Stimulated activated CD8-positive, alpha-beta memory T cell treated with anti-CD3 and anti-CD28 coated beads, Interleukin-15, amount 100 ng/mL, for 1 hour (primary cell): ENCODE data around the gene CFL2.

Source experiments
- DNase-seq: peaks from one replicate; pipeline ENCODE4 v3.0.0-alpha.2; 2020; ENCODE audit warnings: low read depth

CFL2 gene

DNA sequence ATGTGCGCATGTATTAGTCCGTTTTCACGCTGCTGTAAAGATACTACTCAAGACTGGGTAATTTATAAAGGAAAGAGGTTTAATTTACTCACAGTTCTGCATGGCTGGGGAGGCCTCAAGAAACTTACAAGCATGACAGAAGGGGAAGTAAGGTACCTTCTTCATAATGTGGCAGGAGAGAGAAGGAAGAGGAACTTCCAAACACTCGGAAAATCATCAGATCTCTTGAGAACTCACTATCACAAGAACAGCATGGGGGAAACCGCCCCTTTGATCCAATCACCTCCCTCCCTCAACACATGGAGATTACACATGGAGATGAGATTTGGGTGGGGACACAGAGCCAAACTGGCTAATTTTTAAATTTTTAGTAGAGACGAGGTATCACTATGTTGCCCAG is 42.7 kb downstream of the CFL2 start:
- DNase-seq: no peak

DNA sequence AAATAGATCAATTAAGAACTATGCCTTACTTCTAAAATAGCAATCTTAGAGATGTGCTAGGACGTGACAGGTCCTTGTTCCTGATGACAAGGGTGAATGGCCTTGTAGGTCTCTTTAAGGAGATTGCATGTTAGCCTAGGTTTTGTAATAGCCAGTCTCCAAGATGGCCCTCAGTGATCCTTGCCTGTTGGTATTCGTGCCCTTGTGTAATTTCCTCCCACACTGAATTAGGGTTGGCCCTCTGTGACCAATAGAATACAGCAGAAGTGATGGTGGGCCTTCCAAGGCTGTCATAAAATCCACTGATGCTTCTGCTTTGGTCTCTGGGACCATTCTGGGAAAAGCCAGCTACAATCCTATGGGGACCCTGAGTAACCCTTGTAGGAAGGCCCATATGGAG is 46.3 kb downstream of the CFL2 start:
- no peak for DNase-seq

DNA sequence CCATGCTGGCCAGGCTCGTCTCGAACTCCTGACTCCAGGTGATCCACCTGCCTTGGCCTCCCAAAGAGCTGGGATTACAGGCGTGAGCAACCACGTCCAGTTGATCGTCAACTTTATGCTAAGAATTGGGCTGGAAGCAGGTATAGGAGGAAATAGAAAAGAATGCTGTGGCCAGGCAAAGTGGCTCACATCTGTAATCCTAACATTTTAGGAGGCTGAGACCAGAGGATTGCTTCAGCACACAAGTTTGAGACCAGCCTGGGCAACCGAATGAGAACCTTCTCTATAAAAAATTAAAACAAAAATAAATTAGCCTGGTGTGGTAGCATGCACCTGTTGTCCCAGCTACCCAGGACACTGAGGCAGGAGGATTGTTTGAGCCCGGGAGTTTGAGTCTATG is 47.4 kb downstream of the CFL2 start:
- no peak for DNase-seq

DNA sequence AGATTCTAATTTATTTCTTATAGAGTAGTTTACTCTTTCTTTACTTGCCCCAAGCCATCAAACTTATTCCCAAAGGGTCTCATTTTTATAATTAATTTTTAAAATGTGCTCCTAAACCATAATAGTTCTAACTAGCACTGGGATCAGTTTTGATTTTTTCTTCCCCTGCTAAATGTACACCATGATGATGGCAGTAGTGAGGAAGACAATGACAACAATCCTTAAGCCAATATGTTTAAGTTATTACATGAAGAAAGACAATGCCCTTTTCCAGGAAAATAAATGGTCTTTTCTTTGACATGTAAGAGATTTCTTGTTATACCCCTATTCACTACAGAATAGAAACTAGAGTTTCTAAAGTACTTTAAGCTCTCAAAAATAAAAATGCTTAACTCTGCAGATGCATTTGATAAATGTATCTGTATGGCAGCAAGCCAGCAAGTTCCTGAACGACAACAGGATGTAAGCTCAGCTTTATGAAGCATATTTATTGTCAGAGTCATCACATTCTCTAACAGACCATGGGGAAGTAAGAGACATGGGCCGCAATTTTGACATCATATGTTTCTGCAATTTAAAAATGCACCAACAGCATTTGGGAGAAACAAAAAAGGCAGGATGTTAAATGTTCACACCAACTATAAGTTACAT is 48.5 kb downstream of the CFL2 start:
- no peak for DNase-seq

DNA sequence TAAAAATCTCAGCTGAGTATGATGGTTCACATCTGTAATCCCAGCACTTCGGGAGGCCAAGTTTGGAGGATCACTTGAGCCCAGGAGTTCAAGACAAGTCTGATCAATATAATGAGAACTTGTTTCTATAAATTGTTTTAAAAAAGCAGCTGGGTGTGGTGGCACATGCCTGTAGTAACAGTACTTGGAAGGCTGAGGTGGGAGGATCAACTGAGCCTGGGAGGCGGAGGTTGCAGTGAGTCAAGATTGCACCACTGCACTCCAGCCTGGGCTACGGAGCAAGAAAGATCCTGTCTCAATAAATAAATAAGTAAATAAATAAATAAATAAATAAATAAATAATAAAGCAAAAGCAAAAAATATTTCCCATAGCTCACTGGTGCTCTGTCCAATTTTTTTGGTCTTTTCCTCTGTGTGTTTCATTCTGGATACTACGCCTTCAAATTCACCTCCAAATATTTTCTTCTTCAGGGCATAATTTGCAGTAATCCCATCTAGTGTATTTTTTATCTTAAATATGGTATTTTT is 51.8 kb downstream of the CFL2 start:
- no peak for DNase-seq

DNA sequence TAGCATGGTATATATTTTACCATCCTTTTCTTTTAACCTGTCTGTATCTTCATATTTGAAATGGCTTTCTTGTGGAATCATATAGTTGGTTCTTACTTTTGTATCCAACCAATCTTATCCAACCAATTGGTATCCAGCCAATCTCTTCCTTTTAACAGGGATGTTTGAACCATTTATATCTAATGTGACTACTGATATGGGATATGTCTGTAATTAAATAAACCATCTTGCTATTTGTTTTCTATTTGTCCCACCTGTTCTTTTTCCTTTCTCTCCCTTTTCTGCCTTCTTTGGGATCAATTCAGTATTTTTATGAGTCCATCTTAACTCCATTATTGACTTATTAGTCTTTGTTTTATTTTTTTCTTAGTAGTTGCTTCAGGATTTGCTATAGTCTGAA is 53.6 kb downstream of the CFL2 start:
- no peak for DNase-seq
